AG09319 (cell line): ENCODE measurements around the gene PTGR2.

Experiments used
- DNase-seq: peaks from one replicate; pipeline ENCODE4 v3.0.0-alpha.2; 2010; ENCODE audit warnings: low read depth; ENCODE audit errors: extremely low read depth
- CTCF ChIP-seq: IDR thresholded peaks from 2 replicates; pipeline ENCODE4 v1.5.1; 2011; ENCODE audit warnings: low read depth, mild to moderate bottlenecking, inconsistent platforms, low read length, moderate library complexity

The PTGR2 gene

GRCh38 chr14:73814153-73814552 is 37.5 kb upstream of the PTGR2 start:
- no peak for DNase-seq
- no peak for TF ChIP-seq CTCF

DNA sequence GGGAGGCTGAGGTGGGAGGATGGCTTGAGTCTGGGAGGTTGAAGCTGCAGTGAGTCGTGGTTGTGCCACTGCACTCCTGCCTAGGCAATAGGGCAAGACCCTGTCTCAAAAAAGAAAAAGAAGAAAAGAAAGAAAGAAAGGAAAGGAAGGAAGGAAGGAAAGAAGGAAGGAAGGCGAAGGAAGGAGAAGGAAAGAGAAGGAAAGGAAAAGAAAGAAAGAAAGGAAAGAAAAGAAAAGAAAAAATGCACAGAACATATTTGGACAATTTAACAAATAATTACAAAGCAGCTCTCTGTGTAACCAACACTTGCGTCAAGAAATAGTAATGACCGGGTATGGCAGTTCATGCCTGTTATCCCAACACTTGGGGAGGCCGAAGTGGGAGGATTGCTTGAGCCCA is 35.8 kb upstream of the PTGR2 start:
- TF ChIP-seq CTCF = no peak
- no peak for DNase-seq

- no peak for TF ChIP-seq CTCF
- no peak for DNase-seq
Observed at GRCh38 chr14:73816393-73816816, 35.2 kb upstream of the PTGR2 start.

DNA sequence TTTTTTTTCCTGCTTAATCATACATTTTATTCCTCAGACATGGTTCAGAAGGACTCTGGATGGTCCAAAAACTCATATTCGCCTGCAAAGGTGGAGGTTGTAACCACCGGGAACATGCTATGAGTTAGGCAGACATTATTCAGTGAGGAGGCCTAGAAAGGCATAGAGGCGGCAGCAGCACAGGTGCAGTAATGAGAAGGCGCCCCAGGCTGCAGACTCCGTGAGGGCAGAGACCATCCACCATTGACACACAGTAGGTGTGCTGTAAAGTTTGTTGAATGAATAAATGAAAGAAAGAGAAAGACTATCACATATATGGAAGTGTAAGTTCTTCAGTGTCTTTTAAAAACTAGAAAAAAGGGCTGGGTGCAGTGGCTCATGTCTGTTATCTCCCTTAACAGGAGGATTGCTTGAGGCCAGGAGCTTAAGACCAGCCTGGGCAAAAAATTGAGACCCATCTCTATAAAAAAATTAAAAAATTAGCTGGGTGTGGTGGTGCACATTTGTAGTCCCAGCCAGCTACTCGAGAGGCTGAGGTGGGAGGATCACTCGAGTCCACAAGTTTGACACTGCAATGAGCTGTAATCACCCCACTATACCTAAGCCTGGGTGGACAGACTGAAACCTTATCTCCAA is 34.5 kb upstream of the PTGR2 start:
- no peak for DNase-seq
- no peak for TF ChIP-seq CTCF

GRCh38 chr14:73818821-73819220 is 32.8 kb upstream of the PTGR2 start:
- no peak for DNase-seq
- no peak for TF ChIP-seq CTCF

DNA sequence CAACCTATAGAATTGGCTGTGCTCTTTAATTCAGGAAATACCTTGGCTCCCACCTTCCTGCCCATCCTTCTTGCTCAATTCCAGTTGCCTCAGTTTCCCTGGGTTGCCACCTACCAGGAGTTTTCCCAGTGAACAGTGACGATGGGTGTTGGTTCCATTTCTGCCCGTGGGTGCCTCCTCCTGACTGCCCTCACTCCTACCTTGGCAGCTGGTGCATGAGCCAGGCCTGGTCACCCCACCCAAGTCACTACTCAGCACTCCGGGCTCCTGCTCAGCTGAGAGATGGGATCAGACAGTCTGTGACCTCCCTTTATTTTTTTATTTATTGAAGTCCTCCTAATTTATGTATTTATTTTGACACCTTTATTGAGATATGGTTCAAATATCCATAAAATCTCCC is 31.0 kb upstream of the PTGR2 start:
- TF ChIP-seq CTCF = no peak
- DNase-seq = no peak

DNA sequence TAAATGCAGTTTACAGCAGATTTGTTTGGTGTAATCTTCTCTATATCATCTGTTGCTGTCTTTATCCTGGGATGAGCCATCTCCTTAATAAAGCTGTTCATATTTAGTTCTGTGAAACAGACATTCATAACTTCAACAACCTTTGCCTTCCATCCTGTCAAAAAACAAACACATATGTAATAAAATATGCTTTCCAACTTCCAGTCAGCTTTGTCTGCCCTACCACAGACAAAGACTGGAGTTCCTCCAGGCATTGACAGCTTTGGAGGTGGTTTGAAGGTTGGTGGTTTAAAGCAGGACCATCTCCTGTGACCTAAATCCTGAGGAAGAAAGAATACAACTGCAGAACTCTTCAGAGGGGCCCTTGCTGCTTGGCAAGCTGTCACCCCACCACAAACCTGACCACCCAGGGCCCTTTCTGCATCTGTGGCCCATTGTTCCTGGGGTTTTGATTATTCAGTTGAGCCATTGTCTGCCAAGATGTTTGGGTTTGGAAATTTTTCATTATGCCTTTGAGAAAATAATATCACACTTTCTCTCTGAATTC is 28.2 kb upstream of the PTGR2 start:
- no peak for DNase-seq
- no peak for TF ChIP-seq CTCF
